HL-60/S4 treated with phorbol 12-myristate 13-acetate at 8.2 ng/mL for 4 days and 3 days (cell line): ENCODE measurements around the gene NTS.

ENCODE experiments used
- in situ Hi-C: fragments of 300-500 bp; cut with MboI; formaldehyde crosslinking; loops from 2 replicates; pipeline ENCODE4 v1.15.0; 2022; ENCODE audit warnings: low sequenced_read_pairs

NTS gene, protein sequence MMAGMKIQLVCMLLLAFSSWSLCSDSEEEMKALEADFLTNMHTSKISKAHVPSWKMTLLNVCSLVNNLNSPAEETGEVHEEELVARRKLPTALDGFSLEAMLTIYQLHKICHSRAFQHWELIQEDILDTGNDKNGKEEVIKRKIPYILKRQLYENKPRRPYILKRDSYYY

DNA sequence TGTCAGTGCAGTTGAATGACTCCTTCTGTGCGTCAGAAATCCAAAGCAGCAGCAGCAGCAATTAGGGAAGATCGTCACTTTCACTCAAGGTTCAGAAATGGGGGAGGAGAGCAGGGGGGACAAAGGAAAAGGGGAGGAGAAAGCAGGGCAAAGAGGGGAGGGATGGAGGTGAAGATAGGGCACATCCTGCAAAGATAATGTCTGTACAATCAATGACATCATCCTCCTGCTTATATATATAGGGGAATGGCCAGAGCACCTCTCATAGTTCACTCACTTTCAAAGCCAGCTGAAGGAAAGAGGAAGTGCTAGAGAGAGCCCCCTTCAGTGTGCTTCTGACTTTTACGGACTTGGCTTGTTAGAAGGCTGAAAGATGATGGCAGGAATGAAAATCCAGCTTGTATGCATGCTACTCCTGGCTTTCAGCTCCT lies at the start of gene NTS:
Gene NTS, plus strand, starts transcription at position 265 of the 431 bp plus-strand sequence. Its CDS starts 109 bp downstream, at position 374.
- in situ Hi-C loops, result loop anchor here (25.0 kb wide), 1 partner anchor 437 kb away; no protein-coding TSS in a partner anchor

DNA sequence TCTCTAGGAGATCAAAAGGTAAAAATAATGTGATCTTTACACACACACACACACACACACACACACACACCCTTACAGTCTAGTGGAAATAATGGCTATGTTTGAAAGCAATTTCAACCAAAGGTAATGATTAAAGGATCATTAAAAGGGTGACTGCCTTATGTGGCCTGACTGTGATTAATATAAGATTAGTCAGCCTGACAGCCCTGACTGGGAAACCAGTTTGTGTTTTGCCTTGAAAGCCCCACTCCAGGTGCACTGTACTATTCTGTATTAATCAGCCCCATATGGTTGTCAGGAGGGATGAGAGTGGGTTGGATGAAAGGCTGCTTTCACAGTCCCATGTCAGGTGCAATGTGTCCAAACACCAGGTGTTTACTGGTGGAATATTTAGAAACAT lies 48.3 kb upstream of the NTS start:
- in situ Hi-C loops, result no loop called here

GRCh38 chr12:85828576-85828975 lies 45.5 kb upstream of the NTS start:
- in situ Hi-C loops, result no loop called here

DNA sequence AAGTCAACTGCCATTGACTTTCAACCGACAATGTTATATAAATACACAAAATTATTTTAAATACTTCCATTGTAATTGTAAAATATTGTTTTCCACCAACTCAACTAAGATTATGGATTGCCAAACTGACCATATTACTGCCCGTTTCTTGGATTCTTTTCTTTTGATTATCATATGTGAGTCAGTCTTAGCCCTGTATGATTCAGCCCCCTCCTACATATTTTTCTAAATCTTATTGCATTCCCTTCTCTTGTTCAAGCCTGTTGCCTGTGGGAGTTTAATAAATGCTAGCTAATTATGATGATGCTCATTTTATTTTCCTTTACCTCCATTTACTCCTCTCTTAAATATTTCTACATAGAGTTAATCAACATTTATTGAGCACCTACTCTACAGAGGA lies 44.7 kb upstream of the NTS start:
- in situ Hi-C loops, result no loop called here

GRCh38 chr12:85831327-85831990 lies 42.6 kb upstream of the NTS start:
- in situ Hi-C loops, result no loop called here

GRCh38 chr12:85833579-85833978 lies 40.5 kb upstream of the NTS start:
- in situ Hi-C loops, result no loop called here

GRCh38 chr12:85834378-85834777 lies 39.7 kb upstream of the NTS start:
- in situ Hi-C loops, result no loop called here

DNA sequence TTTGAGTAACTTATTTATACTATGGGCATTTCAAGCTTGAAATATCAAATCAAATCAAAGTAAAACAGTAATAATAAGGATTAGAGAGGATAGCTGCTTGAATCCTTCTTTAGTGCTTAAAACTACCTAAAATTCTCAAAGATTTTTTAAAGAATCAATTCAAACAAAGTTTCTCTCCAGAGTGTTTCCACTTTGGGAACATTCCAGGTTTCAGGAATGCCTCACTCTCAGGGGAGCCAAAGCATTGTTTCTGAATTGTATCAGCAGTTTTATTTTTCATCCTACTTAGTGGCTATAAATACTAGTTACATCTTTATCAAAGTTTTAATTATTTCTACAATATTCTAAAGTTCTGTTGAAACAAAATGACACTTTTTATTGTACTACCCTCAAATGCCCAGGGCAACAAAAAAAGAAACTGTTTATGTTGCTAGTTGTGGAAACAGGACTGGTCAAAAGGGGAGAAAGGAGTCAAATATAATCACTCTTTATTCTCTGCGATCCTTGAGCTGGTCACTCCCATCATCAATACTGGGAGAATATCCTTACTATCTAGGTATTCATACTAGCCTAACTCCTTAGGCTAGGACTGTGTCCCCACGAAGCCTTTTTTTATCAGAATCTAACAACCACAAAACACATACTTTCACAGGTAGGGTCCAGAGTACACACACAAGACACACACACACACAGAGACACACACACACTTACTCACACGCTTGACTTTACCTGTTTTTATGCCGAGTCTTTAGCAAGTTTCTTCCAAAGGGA lies 38.5 kb upstream of the NTS start:
- in situ Hi-C loops, result no loop called here

DNA sequence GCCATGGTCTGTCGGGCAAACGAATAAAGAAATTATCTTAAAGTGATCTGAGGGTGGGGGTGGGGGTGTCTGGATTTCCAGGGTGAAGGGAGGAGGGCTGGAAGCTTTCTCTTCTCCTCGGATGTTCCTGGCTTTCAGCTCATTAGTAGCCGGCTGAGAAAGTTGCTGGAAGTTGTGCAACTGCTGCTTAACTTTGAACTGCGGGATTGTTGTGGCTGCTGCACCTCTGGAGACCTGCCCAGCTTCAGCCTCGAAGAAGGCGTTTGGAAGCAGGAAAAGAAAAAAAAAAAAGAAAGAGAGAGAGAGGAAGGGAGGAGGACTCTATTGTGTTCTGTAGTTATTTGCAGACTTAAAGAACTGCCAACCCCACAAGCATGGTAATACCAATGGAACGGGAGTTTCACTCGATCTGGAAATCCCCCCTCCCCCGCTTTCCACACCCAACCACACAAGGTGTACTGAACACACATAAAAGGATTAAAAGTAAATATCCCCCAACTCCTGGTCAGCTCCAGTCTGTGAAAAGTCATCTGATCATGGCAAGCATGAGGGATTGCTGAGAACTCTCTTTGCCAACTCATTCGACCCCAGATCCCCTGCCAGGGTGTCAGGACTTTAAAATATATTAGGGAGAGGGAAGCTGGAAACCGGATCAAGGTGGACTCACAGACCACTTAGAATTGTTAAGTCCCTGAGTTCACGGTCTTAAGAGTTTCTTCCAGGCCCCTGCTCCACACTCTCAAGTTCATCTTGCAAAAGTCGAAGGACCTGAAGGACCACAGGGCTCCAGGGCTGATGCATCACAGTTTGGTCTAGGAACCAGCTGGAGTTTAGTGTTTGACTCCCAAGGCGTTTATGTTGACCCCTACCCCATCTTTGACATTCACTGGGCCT lies 37.7 kb upstream of the NTS start, which contains the start of gene RASSF9:
Gene RASSF9, minus strand, starts transcription at position 213 of the 894 bp plus-strand sequence. Its CDS starts 208 bp downstream, at position 5.
- in situ Hi-C loops, result no loop called here

- in situ Hi-C loops, result no loop called here
Observed at GRCh38 chr12:85843606-85844310, 30.3 kb upstream of the NTS start.

- in situ Hi-C loops, result no loop called here
Observed at GRCh38 chr12:85849344-85849743, 24.8 kb upstream of the NTS start.

- in situ Hi-C loops, result loop anchor here (25.0 kb wide), 1 partner anchor 418 kb away; no protein-coding TSS in a partner anchor
Observed at GRCh38 chr12:85855305-85855704, 18.8 kb upstream of the NTS start.

DNA sequence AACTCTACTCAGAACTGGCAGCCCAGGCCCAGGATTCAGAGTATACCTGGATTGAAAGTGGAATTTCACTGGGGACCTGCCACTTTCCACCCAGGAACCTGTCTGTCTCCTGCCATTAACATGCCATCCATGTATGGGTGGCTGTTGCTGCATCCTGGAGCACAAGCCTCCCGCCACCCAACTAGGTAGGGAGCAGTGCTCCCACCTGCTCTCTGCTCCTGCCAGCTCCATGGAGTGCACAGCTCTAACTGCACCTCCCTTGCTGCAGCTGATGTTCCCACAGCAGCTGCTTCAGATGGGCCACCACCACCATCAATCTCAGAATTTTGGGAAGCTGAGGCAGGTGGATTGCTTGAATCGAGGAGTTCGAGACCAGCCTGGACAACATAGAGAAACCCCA lies 17.1 kb upstream of the NTS start:
- in situ Hi-C loops, result loop anchor here (25.0 kb wide), 1 partner anchor 420 kb away; no protein-coding TSS in a partner anchor

DNA sequence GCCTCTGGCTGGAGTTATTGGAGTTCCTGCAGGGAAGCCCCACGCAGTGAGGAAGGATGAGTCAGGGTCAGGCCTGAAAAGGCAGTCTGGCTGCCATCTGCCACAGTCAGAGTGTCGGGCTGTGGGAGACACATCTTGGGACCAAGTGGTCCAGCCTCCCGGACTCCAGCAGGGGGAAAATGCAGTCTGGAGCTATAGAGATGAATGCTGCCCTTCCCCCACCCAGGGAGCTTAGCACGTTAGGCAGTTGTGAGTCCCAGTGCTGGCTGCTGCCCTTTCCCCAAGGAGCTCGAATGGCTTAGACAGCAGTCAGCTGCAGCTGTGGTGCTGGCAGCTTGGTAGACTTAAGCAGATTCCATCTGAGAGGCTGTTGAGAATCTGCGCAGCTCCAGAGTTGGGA lies 8.2 kb upstream of the NTS start:
- in situ Hi-C loops, result loop anchor here (25.0 kb wide), 1 partner anchor 429 kb away; no protein-coding TSS in a partner anchor

GRCh38 chr12:85866986-85867776 lies 6.9 kb upstream of the NTS start:
- in situ Hi-C loops, result loop anchor here (25.0 kb wide), 1 partner anchor 430 kb away; no protein-coding TSS in a partner anchor

GRCh38 chr12:85872497-85873091 lies 1.5 kb upstream of the NTS start:
- in situ Hi-C loops, result loop anchor here (25.0 kb wide), 1 partner anchor 435 kb away; no protein-coding TSS in a partner anchor

DNA sequence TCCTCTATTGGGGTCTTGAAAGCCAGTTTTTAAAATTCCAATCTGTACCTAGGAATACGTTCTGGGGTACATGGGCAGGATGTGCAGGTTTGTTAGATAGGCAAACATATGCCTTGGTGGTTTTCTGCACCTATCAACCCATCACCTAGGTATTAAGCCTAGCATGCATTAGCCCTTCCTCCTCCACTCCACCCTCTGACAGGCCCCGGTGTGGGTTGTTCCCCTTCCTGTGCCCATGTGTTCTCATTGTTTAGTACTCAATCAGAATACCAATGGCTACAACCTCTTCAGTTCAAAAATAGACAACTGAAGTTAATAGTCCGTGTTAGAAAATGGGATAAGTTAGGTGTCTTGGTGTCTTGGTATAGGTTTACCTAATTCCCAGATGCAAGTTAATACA lies 3.4 kb downstream of the NTS start:
- in situ Hi-C loops, result no loop called here

- in situ Hi-C loops, result no loop called here
Observed at GRCh38 chr12:85883763-85884162, 9.7 kb downstream of the NTS start.

- in situ Hi-C loops, result no loop called here
Observed at GRCh38 chr12:85894653-85895052, 20.6 kb downstream of the NTS start.
